Esophagus muscularis mucosa (tissue), 4 donors: ENCODE measurements around the gene TDG. TPM values are rescaled to one million over a fixed set of nuclear protein-coding genes. Genes with fewer than 3 reads are reported as not detected.

Source experiments
- DNase-seq: peaks from one replicate; pipeline ENCODE4 v3.0.0-alpha.2; 2017; ENCODE audit errors: extremely low spot score
- H3K27ac ChIP-seq, 4 donors: fragments of 200-600 bp; sonication (generic); replicated peaks in 1 of 4; 1 replicate in 3 of 4; 2 replicates in 1 of 4; pipeline ENCODE4 v1.5.1; 2016 to 2019; ENCODE audit warnings: mild to moderate bottlenecking in 1 of 4
- H3K27me3 ChIP-seq, 4 donors: fragments of 200-600 bp; sonication (generic); one replicate each; pipeline versions ENCODE4 v1.5.1 to v1.6.0; 2016 to 2019
- H3K36me3 ChIP-seq, 4 donors: fragments of 200-600 bp; sonication (generic); one replicate each; pipeline ENCODE4 v1.5.1; 2016 to 2019
- H3K4me1 ChIP-seq, 4 donors: fragments of 200-600 bp; sonication (generic); one replicate each; pipeline ENCODE4 v1.5.1; 2016 to 2019
- H3K4me3 ChIP-seq, 4 donors: fragments of 200-600 bp; sonication (generic); 1 replicate in 2 of 4; 2 replicates in 2 of 4; pipeline ENCODE4 v1.5.1; 2016 to 2019; ENCODE audit warnings: mild to moderate bottlenecking in 4 of 4, moderate library complexity in 1 of 4
- H3K9me3 ChIP-seq, 4 donors: fragments of 200-600 bp; sonication (generic); 1 replicate in 3 of 4; 2 replicates in 1 of 4; pipeline ENCODE4 v1.5.1; 2016 to 2019
- EP300 ChIP-seq: sonication (generic); formaldehyde crosslinking; IDR thresholded peaks from one replicate; pipeline ENCODE4 v1.6.1; 2017; ENCODE audit warnings: antibody characterized with exemption
- POLR2A ChIP-seq: fragments of 450-650 bp; IDR thresholded peaks from one replicate; pipeline ENCODE4 v1.6.1; 2017; ENCODE audit warnings: antibody characterized with exemption, moderate library complexity, mild to moderate bottlenecking, low read depth
- POLR2AphosphoS5 ChIP-seq, 2 donors: sonication (generic); formaldehyde crosslinking; IDR thresholded peaks; one replicate each; pipeline ENCODE4 v1.6.1; 2017; ENCODE audit warnings: antibody characterized with exemption in 2 of 2
- WGBS: methylation state at CpG from one replicate; pipeline ENCODE4 v1.1.5; 2018; 5-methylcytosine and 5-hydroxymethylcytosine counted together
- intact Hi-C: fragments of 100-400 bp; cut with DNase I; formaldehyde crosslinking; loops from one replicate; pipeline ENCODE4 v1.15.1; 2023
- total RNA-seq, 4 donors: library from RNA; depleted of rRNA; stranded (reverse); fragments of >200 nt; gene quantifications; one replicate each; pipeline versions ENCODE4 v1.1.0 to v1.2.1, GENCODE V29; 2016
- TF ChIP-seq, protein P1 (sequence below), 3 experiments: fragments of 200-600 bp in 2 of 3; fragments of 450-650 bp in 1 of 3; sonication (generic) in 2 of 3; IDR thresholded peaks; one replicate each; pipeline ENCODE4 v1.5.1; 2017 to 2019; ENCODE audit warnings: antibody characterized with exemption in 3 of 3, mild to moderate bottlenecking in 2 of 3, moderate library complexity in 1 of 3

Gene TDG
- total RNA-seq, 4 donors from 2014 or later, result 13.7 to 16.4 (median 14.1) TPM

DNA sequence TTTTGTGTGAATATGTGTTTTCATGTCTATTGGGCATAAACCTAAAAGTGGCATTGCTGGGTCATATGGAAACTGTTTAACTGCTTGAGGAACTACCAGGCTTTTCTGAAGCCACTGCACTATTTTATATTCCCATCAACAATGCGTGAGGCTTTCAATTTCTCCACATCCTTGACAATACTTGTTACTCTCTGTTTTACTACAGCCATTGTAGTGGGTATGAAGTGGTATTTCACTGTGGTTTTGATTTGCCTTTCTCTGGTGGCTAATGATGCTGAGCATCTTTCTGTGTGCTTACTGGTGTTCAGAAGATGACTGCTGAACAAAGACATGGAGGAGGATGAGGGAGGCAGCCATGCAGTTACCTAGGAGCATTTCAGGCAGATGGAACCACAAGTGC is 13.2 kb upstream of the TDG start:
- Histone ChIP-seq H3K27me3 (no peaks in the 10 kb centered on the region), H3K4me3 (no peak overlapping the region), H3K36me3 (peaks cover 33 to 72% (median 63%) of the 10 kb centered on the region in 4 donors), H3K4me1 (peaks cover 15 to 27% (median 25%) of the 10 kb centered on the region in 4 donors), H3K9me3 (no peaks in the 10 kb centered on the region), H3K27ac (no peak overlapping the region)
- TF ChIP-seq POLR2AphosphoS5 (IDR thresholded peaks at IDR 0.05) (no peak), POLR2A (no peak), EP300 (no peak)
- TF ChIP-seq, protein P1, sequence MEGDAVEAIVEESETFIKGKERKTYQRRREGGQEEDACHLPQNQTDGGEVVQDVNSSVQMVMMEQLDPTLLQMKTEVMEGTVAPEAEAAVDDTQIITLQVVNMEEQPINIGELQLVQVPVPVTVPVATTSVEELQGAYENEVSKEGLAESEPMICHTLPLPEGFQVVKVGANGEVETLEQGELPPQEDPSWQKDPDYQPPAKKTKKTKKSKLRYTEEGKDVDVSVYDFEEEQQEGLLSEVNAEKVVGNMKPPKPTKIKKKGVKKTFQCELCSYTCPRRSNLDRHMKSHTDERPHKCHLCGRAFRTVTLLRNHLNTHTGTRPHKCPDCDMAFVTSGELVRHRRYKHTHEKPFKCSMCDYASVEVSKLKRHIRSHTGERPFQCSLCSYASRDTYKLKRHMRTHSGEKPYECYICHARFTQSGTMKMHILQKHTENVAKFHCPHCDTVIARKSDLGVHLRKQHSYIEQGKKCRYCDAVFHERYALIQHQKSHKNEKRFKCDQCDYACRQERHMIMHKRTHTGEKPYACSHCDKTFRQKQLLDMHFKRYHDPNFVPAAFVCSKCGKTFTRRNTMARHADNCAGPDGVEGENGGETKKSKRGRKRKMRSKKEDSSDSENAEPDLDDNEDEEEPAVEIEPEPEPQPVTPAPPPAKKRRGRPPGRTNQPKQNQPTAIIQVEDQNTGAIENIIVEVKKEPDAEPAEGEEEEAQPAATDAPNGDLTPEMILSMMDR (IDR thresholded peaks at IDR 0.05), result no peak
- DNase-seq, result no peak
- intact Hi-C loops, result no loop called here
- 84% methylated on average over 1 of the region's 1 CpG for WGBS

DNA sequence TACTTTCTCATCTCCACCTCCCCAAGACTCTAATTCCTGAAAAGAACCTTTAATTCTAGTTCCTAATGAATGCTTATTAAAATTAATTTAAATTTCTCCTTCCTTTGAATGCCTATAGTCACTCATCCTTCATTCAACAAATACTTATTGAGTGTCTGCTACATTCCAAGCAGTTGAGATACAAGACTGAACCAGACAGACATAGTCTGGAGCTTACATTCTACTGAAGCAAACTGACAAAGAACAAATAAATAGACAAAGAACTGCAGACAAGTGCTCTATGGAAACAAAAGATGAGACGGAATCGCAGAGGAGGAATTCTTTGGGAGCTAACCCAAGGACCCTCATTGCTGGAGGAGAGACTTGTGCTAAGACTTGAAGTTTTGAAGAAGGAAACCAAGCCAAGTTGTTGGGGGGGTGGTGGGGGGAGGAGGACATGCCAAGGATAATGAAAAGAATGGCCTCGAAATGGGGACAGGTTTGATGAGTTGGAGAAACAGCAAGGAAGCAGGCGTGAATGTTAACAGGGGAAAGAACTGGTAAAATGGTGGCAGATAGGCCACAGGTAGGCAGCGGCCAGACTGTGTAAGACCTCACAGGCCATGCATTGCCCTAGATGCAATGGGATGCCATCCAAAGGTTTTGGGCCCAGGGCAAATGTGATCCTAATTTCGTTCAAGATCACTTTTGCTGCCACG is 9.7 kb upstream of the TDG start:
- DNase-seq, result no peak
- H3K4me1 ChIP-seq, result peaks cover 15 to 29% (median 28%) of the 10 kb centered on the region in 4 donors
- H3K27me3 ChIP-seq, result no peaks in the 10 kb centered on the region
- WGBS, result 15% methylated on average over 7 of the region's 7 CpGs
- TF ChIP-seq POLR2A (no peak), POLR2AphosphoS5 (IDR thresholded peaks at IDR 0.05) (no peak), EP300 (no peak)
- TF ChIP-seq, protein P1 (IDR thresholded peaks at IDR 0.05), result no peak
- H3K4me3 ChIP-seq, result peak overlapping the region; percentile 60 to 82 (median 78)
- intact Hi-C loops, result loop anchor here (2.0 kb wide), 1 partner anchor 23 kb away; no protein-coding TSS in a partner anchor
- peak overlapping the region; percentile 83 to 89 (median 87) for H3K27ac ChIP-seq
- peaks cover 9 to 38% (median 31%) of the 10 kb centered on the region in 4 donors for H3K36me3 ChIP-seq
- H3K9me3 ChIP-seq, result no peaks in the 10 kb centered on the region

DNA sequence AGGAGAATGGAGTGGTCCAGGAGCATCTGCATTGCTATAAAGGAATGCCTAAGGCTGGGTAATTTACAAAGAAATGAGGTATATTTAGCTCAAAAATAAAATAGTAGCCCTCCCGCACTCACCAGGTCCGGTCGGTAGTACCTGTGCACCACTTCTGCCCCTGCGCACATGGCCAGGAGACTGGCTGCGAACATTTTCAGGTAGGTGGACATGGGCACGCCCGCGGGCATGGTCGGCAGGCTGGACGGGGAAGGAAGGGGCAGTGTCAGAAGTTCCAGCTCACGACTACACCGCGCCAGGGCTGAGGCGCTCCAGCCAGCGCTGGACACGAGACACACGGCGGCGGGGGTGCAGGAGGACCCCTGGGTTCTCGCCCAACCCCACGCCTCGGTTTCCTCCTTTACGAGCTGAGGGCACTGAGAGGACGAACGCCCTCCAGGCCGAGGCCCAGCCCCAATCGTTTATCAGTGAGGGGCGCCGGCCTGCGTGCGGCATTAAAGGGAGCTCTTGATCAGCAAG is 9.1 kb upstream of the TDG start:
- WGBS, result under 1% methylated on average over 30 of the region's 31 CpGs
- intact Hi-C loops, result loop anchor here (2.0 kb wide), 1 partner anchor 24 kb away; no protein-coding TSS in a partner anchor
- Histone ChIP-seq H3K36me3 (peaks cover 6 to 32% (median 25%) of the 10 kb centered on the region in 4 donors), H3K9me3 (no peaks in the 10 kb centered on the region), H3K4me3 (peak overlapping the region; percentile 60 to 82 (median 78)), H3K4me1 (peaks cover 15 to 29% (median 28%) of the 10 kb centered on the region in 4 donors), H3K27ac (peak overlapping the region; percentile 83 to 89 (median 87)), H3K27me3 (no peaks in the 10 kb centered on the region)
- no peak for DNase-seq
- TF ChIP-seq POLR2A (no peak), EP300 (no peak), POLR2AphosphoS5 (IDR thresholded peaks at IDR 0.05) (no peak)
- TF ChIP-seq, protein P1 (IDR thresholded peaks at IDR 0.05), result no peak

DNA sequence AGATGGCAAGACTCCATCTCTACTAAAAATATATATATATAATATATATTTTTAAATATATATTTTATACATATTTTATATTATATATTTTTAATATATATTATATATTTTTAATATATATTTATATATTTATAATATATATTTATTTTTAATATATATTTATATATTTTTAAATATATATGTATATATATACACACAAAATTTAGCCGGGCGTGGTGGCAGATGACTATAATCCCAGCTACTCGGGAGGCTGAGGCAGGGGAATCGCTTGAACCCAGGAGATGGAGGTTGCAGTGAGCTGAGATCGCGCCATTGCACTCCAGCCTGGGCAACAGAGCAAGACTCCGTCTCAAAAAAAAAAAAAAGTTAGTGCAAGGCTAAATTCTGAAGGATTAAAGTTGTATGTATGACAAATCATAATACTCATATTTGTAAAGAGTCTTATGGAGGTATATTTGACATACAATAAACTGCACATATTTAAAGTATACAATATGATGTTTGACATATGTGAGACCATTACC is 7.7 kb upstream of the TDG start:
- peak overlapping the region; percentile 60 to 82 (median 78) for H3K4me3 ChIP-seq

More for the DNA sequence above, 7.7 kb upstream of the TDG start:
- no peak for TF ChIP-seq POLR2AphosphoS5 (IDR thresholded peaks at IDR 0.05)
- TF ChIP-seq EP300, result no peak
- TF ChIP-seq POLR2A, result no peak
- TF ChIP-seq, protein P1 (IDR thresholded peaks at IDR 0.05), result no peak
- peak overlapping the region; percentile 83 to 89 (median 87) for H3K27ac ChIP-seq
- intact Hi-C loops, result loop anchor here (2.0 kb wide), 1 partner anchor 25 kb away; no protein-coding TSS in a partner anchor
- peaks cover under 1 to 18% (median 13%) of the 10 kb centered on the region in 4 donors for H3K36me3 ChIP-seq
- H3K4me1 ChIP-seq, result peaks cover 15 to 29% (median 28%) of the 10 kb centered on the region in 4 donors
- 91% methylated on average over 7 of the region's 7 CpGs for WGBS
- H3K9me3 ChIP-seq, result no peaks in the 10 kb centered on the region
- no peak for DNase-seq
- H3K27me3 ChIP-seq, result no peaks in the 10 kb centered on the region
